Measurements from ENCODE around the gene OR10Z1.

The OR10Z1 gene

DNA sequence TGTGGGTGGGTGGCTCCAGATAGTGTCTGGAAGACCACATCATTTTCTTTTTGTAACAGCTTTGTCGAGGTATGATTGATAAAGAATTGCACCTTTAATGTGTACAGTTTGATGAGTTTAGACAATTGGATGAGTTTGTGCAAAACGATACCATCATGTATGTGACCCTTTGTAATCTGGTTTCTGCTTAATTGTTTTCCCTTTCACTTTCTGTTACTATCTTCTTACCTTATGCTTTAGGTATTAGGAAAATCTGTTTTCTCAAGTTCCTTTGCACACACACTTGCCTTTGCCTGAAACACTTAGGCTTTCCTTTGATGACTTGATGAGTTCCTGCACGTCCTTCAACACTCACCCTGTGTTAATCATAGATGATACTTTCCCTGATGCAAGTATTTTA, 6.8 kb downstream of the OR10Z1 start:
- Histone ChIP-seq H3K36me3 (no peaks in the 10 kb centered on the region), H3K9me3 (ENCODE audit: severe bottlenecking) (no peaks in the 10 kb centered on the region), H3K4me3 (ENCODE audit: low read depth, low read length) (no peak overlapping the region), H3K27me3 (ENCODE audit: insufficient read depth, low read depth, severe bottlenecking) (peaks cover 77% of the 10 kb centered on the region), H3K27ac (no peak overlapping the region)
- TF ChIP-seq, protein P1, sequence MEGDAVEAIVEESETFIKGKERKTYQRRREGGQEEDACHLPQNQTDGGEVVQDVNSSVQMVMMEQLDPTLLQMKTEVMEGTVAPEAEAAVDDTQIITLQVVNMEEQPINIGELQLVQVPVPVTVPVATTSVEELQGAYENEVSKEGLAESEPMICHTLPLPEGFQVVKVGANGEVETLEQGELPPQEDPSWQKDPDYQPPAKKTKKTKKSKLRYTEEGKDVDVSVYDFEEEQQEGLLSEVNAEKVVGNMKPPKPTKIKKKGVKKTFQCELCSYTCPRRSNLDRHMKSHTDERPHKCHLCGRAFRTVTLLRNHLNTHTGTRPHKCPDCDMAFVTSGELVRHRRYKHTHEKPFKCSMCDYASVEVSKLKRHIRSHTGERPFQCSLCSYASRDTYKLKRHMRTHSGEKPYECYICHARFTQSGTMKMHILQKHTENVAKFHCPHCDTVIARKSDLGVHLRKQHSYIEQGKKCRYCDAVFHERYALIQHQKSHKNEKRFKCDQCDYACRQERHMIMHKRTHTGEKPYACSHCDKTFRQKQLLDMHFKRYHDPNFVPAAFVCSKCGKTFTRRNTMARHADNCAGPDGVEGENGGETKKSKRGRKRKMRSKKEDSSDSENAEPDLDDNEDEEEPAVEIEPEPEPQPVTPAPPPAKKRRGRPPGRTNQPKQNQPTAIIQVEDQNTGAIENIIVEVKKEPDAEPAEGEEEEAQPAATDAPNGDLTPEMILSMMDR (IDR thresholded peaks at IDR 0.05; ENCODE audit: low read depth, low read length): no peak
- DNase-seq: no peak

DNA sequence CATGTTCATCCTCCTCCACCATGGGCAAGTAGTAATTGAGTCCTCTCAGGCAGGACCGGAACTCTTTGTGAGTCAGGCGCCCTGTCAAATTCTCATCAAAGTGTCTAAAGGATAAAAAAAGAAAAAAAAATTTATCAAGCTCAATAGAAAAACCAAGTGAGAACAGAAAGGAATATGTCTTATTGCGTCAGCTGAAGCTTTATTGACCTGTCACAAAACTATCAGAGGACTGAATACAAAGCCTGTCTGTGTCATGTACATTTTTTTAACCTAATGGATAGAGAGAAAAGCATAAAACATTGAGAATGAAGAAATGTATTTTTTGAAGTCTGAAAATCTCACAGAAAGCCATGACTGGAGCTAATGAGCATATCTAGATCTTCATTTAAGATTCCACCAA, 8.7 kb downstream of the OR10Z1 start:
- no peaks in the 10 kb centered on the region for H3K9me3 ChIP-seq (ENCODE audit: severe bottlenecking)
- TF ChIP-seq, protein P1 (IDR thresholded peaks at IDR 0.05; ENCODE audit: low read depth, low read length): no peak
- peaks cover 75% of the 10 kb centered on the region for H3K27me3 ChIP-seq (ENCODE audit: insufficient read depth, low read depth, severe bottlenecking)
- DNase-seq: no peak
- no peak overlapping the region for H3K4me3 ChIP-seq (ENCODE audit: low read depth, low read length)
- no peaks in the 10 kb centered on the region for H3K36me3 ChIP-seq
- H3K27ac ChIP-seq: no peak overlapping the region

DNA sequence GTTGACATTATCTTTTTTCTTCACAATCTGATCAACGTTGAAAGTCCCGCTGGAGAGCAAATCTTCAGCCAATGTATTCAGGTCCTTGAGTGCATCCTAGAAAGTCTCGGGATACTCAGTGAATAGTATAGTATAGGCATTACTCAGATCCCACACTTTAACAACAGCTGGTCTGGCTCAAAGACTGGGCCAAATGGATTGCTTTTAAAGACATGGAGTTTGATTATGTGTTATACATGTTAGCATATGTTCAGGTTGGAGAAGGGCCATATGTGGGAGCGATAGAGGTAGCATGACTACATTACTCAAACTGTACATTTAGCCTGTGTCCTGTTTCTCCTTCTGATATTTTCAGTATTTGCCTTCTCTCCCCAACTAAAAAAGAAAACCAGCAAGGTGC, 33.1 kb downstream of the OR10Z1 start:
- peaks cover 71% of the 10 kb centered on the region for H3K27me3 ChIP-seq (ENCODE audit: insufficient read depth, low read depth, severe bottlenecking)
- TF ChIP-seq, protein P1 (IDR thresholded peaks at IDR 0.05; ENCODE audit: low read depth, low read length): no peak
- peaks cover 2% of the 10 kb centered on the region for H3K9me3 ChIP-seq (ENCODE audit: severe bottlenecking)
- no peak overlapping the region for H3K4me3 ChIP-seq (ENCODE audit: low read depth, low read length)
- H3K27ac ChIP-seq: no peak overlapping the region
- H3K36me3 ChIP-seq: no peaks in the 10 kb centered on the region
- no peak for DNase-seq

DNA sequence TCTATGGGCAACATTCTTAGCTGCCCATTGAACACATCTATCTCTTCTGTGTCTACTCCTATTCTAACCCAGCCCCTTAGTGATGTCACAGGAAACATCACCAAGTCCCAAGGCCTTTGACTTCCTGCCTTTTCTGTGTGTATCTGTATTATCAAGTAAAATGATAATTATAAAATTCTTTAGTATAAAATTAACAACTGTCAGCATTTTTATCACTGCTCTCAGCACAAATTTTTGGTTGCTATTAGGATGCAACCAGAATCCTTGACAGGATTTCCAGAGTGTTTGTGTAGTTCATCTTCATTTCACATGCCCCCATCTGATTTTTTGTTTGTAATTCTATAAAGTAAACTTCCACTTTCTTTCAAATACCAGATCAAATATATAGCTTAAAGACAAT, 33.8 kb downstream of the OR10Z1 start:
- TF ChIP-seq, protein P1 (IDR thresholded peaks at IDR 0.05; ENCODE audit: low read depth, low read length): no peak

DNA sequence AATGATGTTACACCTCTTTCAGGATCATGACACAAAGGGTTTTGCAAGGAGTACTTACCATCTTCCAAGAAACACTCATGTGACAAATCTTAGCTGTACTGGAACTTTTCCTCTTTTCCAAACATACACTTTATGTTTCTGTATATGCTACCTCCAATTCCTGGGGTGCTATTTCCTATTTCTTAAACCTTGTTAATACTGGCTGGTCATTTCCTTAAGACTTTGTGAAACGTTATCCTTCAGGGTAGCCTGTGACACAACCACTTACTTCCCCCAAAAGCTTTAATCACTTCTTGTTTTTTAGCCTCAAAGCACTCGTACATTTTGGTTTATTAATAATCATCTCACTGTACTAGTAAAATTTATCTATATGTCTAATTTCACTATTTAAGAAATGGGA, 39.4 kb downstream of the OR10Z1 start:
- Histone ChIP-seq H3K27ac (no peak overlapping the region), H3K9me3 (ENCODE audit: severe bottlenecking) (peaks cover 2% of the 10 kb centered on the region), H3K36me3 (no peaks in the 10 kb centered on the region), H3K4me3 (ENCODE audit: low read depth, low read length) (no peak overlapping the region), H3K27me3 (ENCODE audit: insufficient read depth, low read depth, severe bottlenecking) (peaks cover 79% of the 10 kb centered on the region)
- TF ChIP-seq, protein P1 (IDR thresholded peaks at IDR 0.05; ENCODE audit: low read depth, low read length): no peak
- DNase-seq: no peak

More for the DNA sequence above, 33.8 kb downstream of the OR10Z1 start:
- no peak overlapping the region for H3K4me3 ChIP-seq (ENCODE audit: low read depth, low read length)
- peaks cover 75% of the 10 kb centered on the region for H3K27me3 ChIP-seq (ENCODE audit: insufficient read depth, low read depth, severe bottlenecking)
- no peak for DNase-seq
- H3K36me3 ChIP-seq: no peaks in the 10 kb centered on the region
- peaks cover 2% of the 10 kb centered on the region for H3K9me3 ChIP-seq (ENCODE audit: severe bottlenecking)
- no peak overlapping the region for H3K27ac ChIP-seq

DNA sequence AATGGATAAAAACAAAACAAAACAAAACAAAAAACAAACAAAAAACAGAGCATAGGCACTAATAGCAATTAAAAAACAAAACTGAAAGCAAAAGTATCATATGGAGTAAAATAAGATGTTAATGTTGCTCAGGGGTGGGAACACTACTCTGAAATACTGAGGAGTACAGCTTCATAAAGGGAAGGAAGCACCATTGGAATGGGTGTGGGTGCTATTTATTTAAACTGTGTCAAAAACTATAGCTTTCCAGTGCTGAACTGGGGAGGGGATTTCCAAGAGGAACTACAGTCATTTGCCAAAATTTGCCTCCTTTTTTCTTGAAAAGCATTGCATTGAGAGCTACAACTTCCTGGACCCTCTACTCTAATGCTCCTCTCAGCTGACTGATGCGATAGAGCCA, 41.4 kb downstream of the OR10Z1 start:
- H3K27ac ChIP-seq: no peak overlapping the region
- no peak for DNase-seq
- H3K9me3 ChIP-seq (ENCODE audit: severe bottlenecking): no peaks in the 10 kb centered on the region
- H3K36me3 ChIP-seq: no peaks in the 10 kb centered on the region
- peaks cover 84% of the 10 kb centered on the region for H3K27me3 ChIP-seq (ENCODE audit: insufficient read depth, low read depth, severe bottlenecking)
- TF ChIP-seq, protein P1 (IDR thresholded peaks at IDR 0.05; ENCODE audit: low read depth, low read length): no peak
- H3K4me3 ChIP-seq (ENCODE audit: low read depth, low read length): no peak overlapping the region
